DND-41 (cell line): ENCODE measurements around the gene SIGLEC1.

Experiments
- CTCF ChIP-seq: IDR thresholded peaks from 2 replicates; pipeline ENCODE4 v1.5.1; 2012; ENCODE audit warnings: borderline replicate concordance, low read length, moderate library complexity, mild to moderate bottlenecking; ENCODE audit not compliant: poor library complexity, severe bottlenecking; ENCODE audit errors: extremely low read depth
- EZH2 ChIP-seq: IDR thresholded peaks from 3 replicates; pipeline ENCODE4 v1.6.1; 2012; ENCODE audit warnings: borderline replicate concordance, low read depth, mild to moderate bottlenecking, moderate library complexity, low read length, inconsistent platforms; ENCODE audit not compliant: severe bottlenecking

- TF ChIP-seq CTCF (peak; percentile 27), EZH2 (no peak)
Measured at GRCh38 chr20:3670511-3670910, 41.9 kb downstream of the SIGLEC1 start.
